Activated CD4-positive, alpha-beta T cell treated with anti-CD3 and anti-CD28 coated beads, Interleukin-2, amount 50 U/mL, for 48 hours (primary cell): ENCODE results near the gene MRNIP.

ENCODE experiments used
- DNase-seq, 2 experiments: peaks; one replicate each; pipeline ENCODE4 v3.0.0-alpha.2; 2020

The MRNIP gene

GRCh38 chr5:179788193-179788854, 70.3 kb downstream of the MRNIP start:
- no peak for DNase-seq
